Umbilical cord (tissue), 2 donors: ENCODE measurements around the gene CABCOCO1. TPM values are rescaled to one million over a fixed set of nuclear protein-coding genes. Genes with fewer than 3 reads are reported as not detected.
A peak's percentile ranks its signal among the peaks of the same experiment; 100 is the strongest.
"Not testable (repeated sequence)": the region's sequence is repeated elsewhere in the genome, so short reads cannot be mapped to it uniquely, and the experiment has no call there.

Source experiments
- DNase-seq: peaks from one replicate; pipeline ENCODE4 v3.0.0-alpha.2; 2015; ENCODE audit warnings: low spot score
- total RNA-seq: library from RNA; depleted of rRNA; stranded (reverse); fragments of >200 nt; gene quantifications from one replicate; pipeline ENCODE4 v1.2.3, GENCODE V29; 2014; ENCODE audit warnings: low replicate concordance; ENCODE audit not compliant: insufficient read depth

Gene CABCOCO1
- total RNA-seq, 1 donor from 2014 or later: 9.1 TPM

GRCh38 chr10:61642676-61643075 lies 20.1 kb upstream of the CABCOCO1 start:
- peak; percentile 42 for DNase-seq

GRCh38 chr10:61643316-61643751 lies 19.4 kb upstream of the CABCOCO1 start:
- no peak for DNase-seq

- no peak for DNase-seq
Measured at GRCh38 chr10:61653699-61654098, 9.0 kb upstream of the CABCOCO1 start.

GRCh38 chr10:61655335-61655851 lies 7.3 kb upstream of the CABCOCO1 start:
- no peak for DNase-seq

- peak; percentile 8 for DNase-seq
Measured at GRCh38 chr10:61663466-61663865, 737 bp downstream of the CABCOCO1 start.

- DNase-seq: no peak
Measured at GRCh38 chr10:61664985-61665384, 2.3 kb downstream of the CABCOCO1 start.

GRCh38 chr10:61669161-61669725 lies 6.5 kb downstream of the CABCOCO1 start:
- peak; percentile 8 for DNase-seq

GRCh38 chr10:61669849-61670248 lies 7.1 kb downstream of the CABCOCO1 start:
- DNase-seq: peak; percentile 1

GRCh38 chr10:61673360-61673759 lies 10.6 kb downstream of the CABCOCO1 start:
- no peak for DNase-seq

- no peak for DNase-seq
Measured at GRCh38 chr10:61682323-61682722, 19.6 kb downstream of the CABCOCO1 start.

GRCh38 chr10:61683319-61683718 lies 20.6 kb downstream of the CABCOCO1 start:
- DNase-seq: no peak

GRCh38 chr10:61684894-61685507 lies 22.3 kb downstream of the CABCOCO1 start:
- no peak for DNase-seq

GRCh38 chr10:61688551-61689308 lies 26.0 kb downstream of the CABCOCO1 start:
- no peak for DNase-seq

- DNase-seq: not testable (repeated sequence)
Measured at GRCh38 chr10:61691667-61692066, 28.9 kb downstream of the CABCOCO1 start.

GRCh38 chr10:61692447-61693010 lies 29.8 kb downstream of the CABCOCO1 start:
- no peak for DNase-seq

GRCh38 chr10:61698968-61699655 lies 36.4 kb downstream of the CABCOCO1 start:
- no peak for DNase-seq

GRCh38 chr10:61701055-61701705 lies 38.5 kb downstream of the CABCOCO1 start:
- DNase-seq: no peak

- peak; percentile 83 for DNase-seq
Measured at GRCh38 chr10:61701706-61702105, 39.0 kb downstream of the CABCOCO1 start.

GRCh38 chr10:61702584-61702983 lies 39.9 kb downstream of the CABCOCO1 start:
- DNase-seq: no peak

GRCh38 chr10:61705022-61705613 lies 42.4 kb downstream of the CABCOCO1 start:
- DNase-seq: no peak

GRCh38 chr10:61708846-61709245 lies 46.1 kb downstream of the CABCOCO1 start:
- DNase-seq: no peak
